ENCODE data around the gene CDK5. TPM values are rescaled to one million over a fixed set of nuclear protein-coding genes. Genes with fewer than 3 reads are reported as not detected.

Gene CDK5
- total RNA-seq, 1 experiment from 2014 or later: 23.8 TPM

DNA sequence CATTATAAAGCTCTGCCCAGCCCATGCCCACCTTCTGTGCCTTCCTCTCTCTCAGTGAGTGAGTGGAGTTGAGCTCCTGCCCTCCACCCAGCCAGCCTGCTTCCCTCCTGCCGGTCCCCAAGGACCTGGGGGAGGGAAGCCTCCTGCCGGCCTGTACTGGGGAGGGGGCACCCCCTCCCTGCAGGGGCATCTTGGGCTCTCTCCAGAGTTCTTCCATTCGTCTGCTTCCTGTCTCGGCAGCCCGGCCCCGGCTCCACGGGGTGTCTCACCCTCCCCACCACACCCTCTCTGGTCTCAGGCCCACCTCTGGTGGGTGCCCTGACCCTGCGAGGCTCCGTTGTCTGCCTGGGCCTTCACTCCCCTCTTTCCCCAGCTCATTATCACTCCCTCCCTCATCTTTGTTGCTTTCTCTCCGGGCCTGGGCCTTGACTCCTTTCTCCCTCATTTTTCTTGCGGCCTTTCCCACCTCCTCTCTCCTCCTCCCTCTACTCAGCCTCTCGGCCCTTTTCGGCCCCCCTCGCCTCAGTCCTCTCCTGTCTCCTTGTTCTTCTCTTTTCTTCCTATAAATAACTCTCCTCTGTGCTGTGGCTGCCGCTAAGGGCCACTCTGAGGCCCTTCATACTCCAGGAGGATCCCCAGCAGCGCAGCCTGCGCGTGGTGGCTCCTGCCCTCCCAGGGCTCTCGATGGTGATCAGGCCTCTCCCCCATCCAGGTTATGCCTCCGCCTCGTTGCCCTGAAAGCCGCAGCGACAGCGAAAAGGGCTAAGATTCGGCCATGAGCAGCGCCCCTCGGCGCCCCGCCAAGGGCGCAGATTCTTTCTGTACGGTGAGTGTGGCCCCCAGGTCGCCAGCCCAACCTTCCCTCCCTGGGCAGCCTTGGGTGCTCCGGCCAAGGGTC, 3.8 kb upstream of the CDK5 start:
- TF ChIP-seq, protein P1, sequence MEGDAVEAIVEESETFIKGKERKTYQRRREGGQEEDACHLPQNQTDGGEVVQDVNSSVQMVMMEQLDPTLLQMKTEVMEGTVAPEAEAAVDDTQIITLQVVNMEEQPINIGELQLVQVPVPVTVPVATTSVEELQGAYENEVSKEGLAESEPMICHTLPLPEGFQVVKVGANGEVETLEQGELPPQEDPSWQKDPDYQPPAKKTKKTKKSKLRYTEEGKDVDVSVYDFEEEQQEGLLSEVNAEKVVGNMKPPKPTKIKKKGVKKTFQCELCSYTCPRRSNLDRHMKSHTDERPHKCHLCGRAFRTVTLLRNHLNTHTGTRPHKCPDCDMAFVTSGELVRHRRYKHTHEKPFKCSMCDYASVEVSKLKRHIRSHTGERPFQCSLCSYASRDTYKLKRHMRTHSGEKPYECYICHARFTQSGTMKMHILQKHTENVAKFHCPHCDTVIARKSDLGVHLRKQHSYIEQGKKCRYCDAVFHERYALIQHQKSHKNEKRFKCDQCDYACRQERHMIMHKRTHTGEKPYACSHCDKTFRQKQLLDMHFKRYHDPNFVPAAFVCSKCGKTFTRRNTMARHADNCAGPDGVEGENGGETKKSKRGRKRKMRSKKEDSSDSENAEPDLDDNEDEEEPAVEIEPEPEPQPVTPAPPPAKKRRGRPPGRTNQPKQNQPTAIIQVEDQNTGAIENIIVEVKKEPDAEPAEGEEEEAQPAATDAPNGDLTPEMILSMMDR (IDR thresholded peaks at IDR 0.05; ENCODE audit: insufficient read depth in 1 of 2, low read depth in 1 of 2, low read length in 1 of 2, severe bottlenecking in 1 of 2, unreplicated experiment in 1 of 2): no peak
- H3K27ac Mint-ChIP-seq (ENCODE audit: unreplicated experiment): peak overlapping the region; percentile 51
- H3K4me3 Mint-ChIP-seq (ENCODE audit: unreplicated experiment): peak overlapping the region; percentile 95
- ChIA-PET POLR2A (interaction anchor here (0.5 to 2.1 kb wide), 6 partner anchors 15 to 44 kb away, joined by 3 to 25 read pairs (median 14); partner anchors contain the start of genes ABCB8, FASTK and TMUB1), CTCF (interaction anchor here (0.6 to 2.0 kb wide), 11 partner anchors 17 to 1553 kb away, joined by 3 to 21 read pairs (median 5); partner anchors contain the start of genes ABCB8 and FASTK)
- Histone ChIP-seq H3K4me3 (ENCODE audit: low read depth, low read length) (peak overlapping the region; percentile 0; the same call in 1 of the 2 replicates), H3K36me3 (ENCODE audit: control insufficient read depth, insufficient read depth, low read length) (peaks cover 5% of the 10 kb centered on the region), H3K4me1 (peaks cover 30% of the 10 kb centered on the region), H3K27me3 (replicated peaks; ENCODE audit: control insufficient read depth, insufficient read depth, low read length) (no peaks in the 10 kb centered on the region), H3K9me3 (no peaks in the 10 kb centered on the region)
- no peak for DNase-seq
- H3K4me1 Mint-ChIP-seq (ENCODE audit: low read depth, unreplicated experiment): peaks cover 25% of the 10 kb centered on the region
- peaks cover 52% of the 10 kb centered on the region for H3K36me3 Mint-ChIP-seq (ENCODE audit: insufficient read depth, unreplicated experiment)
- intact Hi-C loops (cut with micrococcal nuclease; ENCODE audit: unreplicated experiment): loop anchor here (1.0 kb wide), 3 partner anchors 19 to 52 kb away; partner anchors contain the start of genes ABCB8 and FASTK
- no TSS peak for BruUV-seq (replicated peaks)
- H3K27me3 Mint-ChIP-seq (ENCODE audit: insufficient read depth, unreplicated experiment): no peaks in the 10 kb centered on the region
- H3K9me3 Mint-ChIP-seq (ENCODE audit: unreplicated experiment): no peaks in the 10 kb centered on the region

DNA sequence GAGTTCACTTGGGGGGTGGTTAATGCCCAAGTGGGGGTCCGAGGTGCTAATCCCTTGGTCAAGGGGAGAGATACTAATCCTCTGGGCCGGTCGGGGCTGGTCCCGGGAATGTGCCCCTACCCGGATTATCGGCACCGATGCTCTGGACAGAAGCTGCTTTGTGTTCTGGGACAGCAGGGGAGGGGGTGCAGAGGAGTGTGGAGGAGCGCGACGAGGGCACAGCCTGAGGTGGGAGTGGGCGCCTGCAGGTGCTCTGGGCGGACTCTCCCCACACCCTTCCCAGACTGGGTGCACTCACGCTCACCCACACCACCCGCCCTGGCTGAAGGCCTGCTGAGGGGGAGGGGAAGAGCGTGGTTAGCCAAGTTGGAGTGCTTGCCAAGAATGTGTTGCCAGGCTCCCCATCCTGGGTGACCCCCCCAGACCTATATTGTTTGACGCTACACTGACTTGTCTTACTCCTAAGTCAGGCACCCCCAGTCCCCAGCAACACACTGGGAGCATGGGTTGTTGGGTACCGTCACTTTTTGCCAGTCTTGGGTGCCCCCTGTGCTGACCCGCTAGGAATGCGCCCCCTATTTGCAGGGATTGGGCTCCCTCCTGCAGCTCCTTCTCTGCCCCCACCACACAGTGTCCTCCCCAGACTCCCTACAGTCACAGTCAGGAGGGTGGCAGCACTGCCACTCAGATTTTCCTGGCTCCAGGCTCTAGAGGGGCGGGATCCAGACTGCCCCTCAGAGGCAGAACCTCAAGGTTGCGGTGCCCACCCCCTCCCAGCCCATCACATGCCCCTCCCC, 2.9 kb upstream of the CDK5 start:
- Mint-ChIP-seq H3K4me3 (ENCODE audit: unreplicated experiment) (peak overlapping the region; percentile 95), H3K27ac (ENCODE audit: unreplicated experiment) (peak overlapping the region; percentile 94), H3K36me3 (ENCODE audit: insufficient read depth, unreplicated experiment) (peaks cover 47% of the 10 kb centered on the region), H3K9me3 (ENCODE audit: unreplicated experiment) (no peaks in the 10 kb centered on the region), H3K27me3 (ENCODE audit: insufficient read depth, unreplicated experiment) (no peaks in the 10 kb centered on the region), H3K4me1 (ENCODE audit: low read depth, unreplicated experiment) (peaks cover 25% of the 10 kb centered on the region)
- no peak for DNase-seq
- CTCF ChIA-PET: interaction anchor here (0.6 to 1.7 kb wide), 3 partner anchors 32 to 179 kb away, joined by 4 to 7 read pairs (median 5); partner anchors contain the start of gene ABCB8
- POLR2A ChIA-PET: interaction anchor here (0.5 kb wide), 1 partner anchor 55 kb away, joined by 3 read pairs; no protein-coding TSS in a partner anchor
- intact Hi-C loops (cut with micrococcal nuclease; ENCODE audit: unreplicated experiment): no loop called here
- no peaks in the 10 kb centered on the region for H3K9me3 ChIP-seq
- H3K27me3 ChIP-seq (replicated peaks; ENCODE audit: control insufficient read depth, insufficient read depth, low read length): no peaks in the 10 kb centered on the region
- H3K4me1 ChIP-seq: peaks cover 30% of the 10 kb centered on the region
- peaks cover 3% of the 10 kb centered on the region for H3K36me3 ChIP-seq (ENCODE audit: control insufficient read depth, insufficient read depth, low read length)
- TF ChIP-seq, protein P1 (IDR thresholded peaks at IDR 0.05; ENCODE audit: insufficient read depth in 1 of 2, low read depth in 1 of 2, low read length in 1 of 2, severe bottlenecking in 1 of 2, unreplicated experiment in 1 of 2): no peak
- peak overlapping the region; percentile 59 for H3K4me3 ChIP-seq (ENCODE audit: low read depth, low read length)
- no TSS peak for BruUV-seq (replicated peaks)

DNA sequence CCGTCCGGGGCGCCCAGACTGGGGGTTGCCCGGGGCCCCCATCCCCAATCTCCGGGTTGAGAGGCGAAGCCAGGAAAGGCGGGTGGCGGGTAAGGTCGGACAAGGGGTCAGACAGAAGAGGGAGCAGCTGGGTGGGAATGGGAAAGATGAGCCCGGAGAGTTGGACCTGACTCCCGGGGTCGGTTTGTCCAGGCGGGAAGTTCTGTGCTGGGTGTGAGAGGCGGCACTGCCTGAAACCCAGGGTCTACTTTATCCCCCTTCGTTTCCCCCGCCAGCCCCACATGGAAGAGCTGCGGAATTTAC, 2.4 kb upstream of the CDK5 start:
- POLR2A ChIA-PET: no interaction called here
- intact Hi-C loops (cut with micrococcal nuclease; ENCODE audit: unreplicated experiment): no loop called here

More for the DNA sequence above, 2.4 kb upstream of the CDK5 start:
- H3K27me3 Mint-ChIP-seq (ENCODE audit: insufficient read depth, unreplicated experiment): no peaks in the 10 kb centered on the region
- H3K36me3 ChIP-seq (ENCODE audit: control insufficient read depth, insufficient read depth, low read length): peaks cover 3% of the 10 kb centered on the region
- peak overlapping the region; percentile 59 for H3K4me3 ChIP-seq (ENCODE audit: low read depth, low read length)
- H3K27me3 ChIP-seq (replicated peaks; ENCODE audit: control insufficient read depth, insufficient read depth, low read length): no peaks in the 10 kb centered on the region
- H3K4me1 Mint-ChIP-seq (ENCODE audit: low read depth, unreplicated experiment): peaks cover 25% of the 10 kb centered on the region
- H3K27ac Mint-ChIP-seq (ENCODE audit: unreplicated experiment): peak overlapping the region; percentile 94
- TF ChIP-seq, protein P1 (IDR thresholded peaks at IDR 0.05; ENCODE audit: insufficient read depth in 1 of 2, low read depth in 1 of 2, low read length in 1 of 2, severe bottlenecking in 1 of 2, unreplicated experiment in 1 of 2): no peak
- H3K36me3 Mint-ChIP-seq (ENCODE audit: insufficient read depth, unreplicated experiment): peaks cover 41% of the 10 kb centered on the region
- peak overlapping the region; percentile 95 for H3K4me3 Mint-ChIP-seq (ENCODE audit: unreplicated experiment)
- CTCF ChIA-PET: interaction anchor here (1.7 kb wide), 1 partner anchor 32 kb away, joined by 7 read pairs; the partner anchor contains the start of gene ABCB8
- no TSS peak for BruUV-seq (replicated peaks)
- DNase-seq: no peak
- H3K9me3 ChIP-seq: no peaks in the 10 kb centered on the region
- no peaks in the 10 kb centered on the region for H3K9me3 Mint-ChIP-seq (ENCODE audit: unreplicated experiment)
- peaks cover 30% of the 10 kb centered on the region for H3K4me1 ChIP-seq
